Measurements from ENCODE around the gene RNF217.
A peak's percentile ranks its signal among the peaks of the same experiment; 100 is the strongest.
"Not testable (repeated sequence)": the region's sequence is repeated elsewhere in the genome, so short reads cannot be mapped to it uniquely, and the experiment has no call there.

Gene RNF217

GRCh38 chr6:125102411-125102810 is 140.2 kb downstream of the RNF217 start:
- FAIRE-seq, result no peak

- no peak for FAIRE-seq
Measured at GRCh38 chr6:125102891-125103290, 140.7 kb downstream of the RNF217 start.

DNA sequence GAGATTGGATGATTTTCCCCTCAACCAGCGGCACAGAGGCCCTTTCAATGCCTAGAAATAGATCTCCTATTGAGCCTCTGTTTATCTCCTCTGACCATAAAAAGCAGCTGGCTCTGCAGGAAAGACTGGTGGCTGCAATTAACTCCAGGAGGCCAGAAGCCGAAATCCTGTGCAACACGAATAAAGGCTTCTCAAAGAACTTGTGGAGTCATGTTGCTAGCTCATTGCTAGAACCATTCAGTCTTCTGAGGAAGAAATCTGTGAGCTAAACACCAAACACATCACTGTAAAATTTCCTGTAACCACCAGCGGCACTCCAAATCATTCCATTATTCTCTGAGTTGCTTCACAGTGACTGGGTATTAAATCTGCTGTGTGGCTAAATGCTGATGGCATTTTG is 142.2 kb downstream of the RNF217 start:
- no peak for FAIRE-seq

- FAIRE-seq, result no peak
Measured at GRCh38 chr6:125107048-125107447, 144.8 kb downstream of the RNF217 start.

DNA sequence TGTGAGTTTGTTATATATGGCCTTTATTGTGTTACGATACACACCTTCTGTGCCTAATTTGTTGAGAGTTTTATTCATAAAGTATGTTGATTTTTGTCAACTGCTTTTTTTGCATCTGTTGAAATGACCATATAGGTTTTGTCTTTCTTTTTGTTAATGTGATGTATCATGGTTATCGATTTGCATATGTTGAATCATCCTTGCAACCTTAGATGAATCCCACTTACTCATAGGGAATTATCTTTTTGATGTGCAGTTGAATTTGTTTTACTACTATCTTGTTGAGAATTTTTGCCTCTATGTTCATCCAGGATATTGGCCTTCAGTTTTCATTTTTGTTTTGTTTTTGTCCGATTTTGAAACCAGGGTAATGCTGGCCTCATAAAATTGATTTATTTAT is 145.7 kb downstream of the RNF217 start:
- FAIRE-seq, result no peak

GRCh38 chr6:125110056-125110455 is 147.8 kb downstream of the RNF217 start:
- FAIRE-seq, result no peak

DNA sequence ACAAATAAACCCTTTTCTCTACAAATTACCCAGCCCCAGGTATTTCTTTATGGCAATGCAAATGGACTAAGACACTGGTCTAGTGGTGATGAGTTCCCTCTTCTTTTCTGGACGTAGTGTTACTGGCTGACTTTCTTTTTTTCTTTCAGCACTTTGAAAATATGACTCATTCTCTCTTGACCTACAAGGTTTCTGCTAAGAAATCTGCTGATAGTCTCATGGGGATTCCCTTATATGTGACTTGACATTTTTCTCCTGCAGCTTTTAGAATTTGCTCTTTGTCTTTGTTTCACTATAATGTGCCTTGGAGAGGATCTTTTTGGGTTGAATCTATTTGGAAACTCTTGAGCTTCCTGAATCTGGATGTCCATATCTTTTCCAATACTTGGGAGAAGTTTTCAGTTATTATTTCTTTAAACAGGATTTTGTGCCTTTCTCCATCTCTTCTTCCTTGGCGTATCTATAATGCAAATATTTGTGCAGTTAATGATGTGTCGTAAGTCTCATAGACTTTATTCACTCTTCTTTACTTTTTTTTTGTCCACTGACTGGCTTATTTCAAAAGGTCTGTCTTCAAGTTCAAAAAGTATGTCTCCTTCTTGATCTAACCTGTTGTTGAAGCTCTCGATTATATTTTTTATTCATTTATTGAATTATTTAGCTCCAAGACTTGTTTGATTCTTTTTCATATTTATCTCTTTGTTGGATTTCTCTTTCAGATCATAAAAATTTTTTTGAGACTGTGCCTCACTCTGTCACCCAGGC is 149.2 kb downstream of the RNF217 start:
- FAIRE-seq, result no peak

- FAIRE-seq, result no peak
Measured at GRCh38 chr6:125112934-125113333, 150.7 kb downstream of the RNF217 start.

DNA sequence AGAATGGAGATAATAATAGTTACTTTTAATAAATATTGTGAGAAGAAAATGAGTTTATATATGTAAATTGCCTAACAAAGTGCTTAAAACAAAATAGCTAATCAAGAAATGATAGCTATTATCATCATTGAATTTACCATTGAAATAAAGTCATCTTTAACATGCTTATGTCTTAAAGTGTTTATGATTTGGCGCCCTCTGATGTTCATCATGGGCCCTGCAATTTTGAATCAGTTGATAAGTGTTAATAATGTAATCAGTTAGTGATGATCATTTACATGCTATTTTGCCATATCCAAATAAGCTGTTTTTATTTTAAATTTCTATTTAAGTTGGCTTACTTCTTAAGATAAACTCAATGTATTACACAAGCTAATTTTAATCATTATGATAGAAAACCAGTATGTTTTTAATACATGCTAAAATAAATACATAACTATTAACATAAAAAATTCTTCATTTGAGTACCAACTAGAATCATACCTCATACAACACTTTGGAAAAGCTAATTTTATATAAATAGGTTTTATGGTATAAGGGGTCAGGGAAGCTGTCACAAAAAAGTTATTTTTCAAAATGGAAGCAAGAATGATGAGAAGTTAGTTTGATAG is 152.1 kb downstream of the RNF217 start:
- FAIRE-seq, result peak; percentile 96

GRCh38 chr6:125116170-125116569 is 153.9 kb downstream of the RNF217 start:
- FAIRE-seq, result no peak

- FAIRE-seq, result no peak
Measured at GRCh38 chr6:125116710-125117109, 154.5 kb downstream of the RNF217 start.

- FAIRE-seq, result no peak
Measured at GRCh38 chr6:125117818-125118217, 155.6 kb downstream of the RNF217 start.

DNA sequence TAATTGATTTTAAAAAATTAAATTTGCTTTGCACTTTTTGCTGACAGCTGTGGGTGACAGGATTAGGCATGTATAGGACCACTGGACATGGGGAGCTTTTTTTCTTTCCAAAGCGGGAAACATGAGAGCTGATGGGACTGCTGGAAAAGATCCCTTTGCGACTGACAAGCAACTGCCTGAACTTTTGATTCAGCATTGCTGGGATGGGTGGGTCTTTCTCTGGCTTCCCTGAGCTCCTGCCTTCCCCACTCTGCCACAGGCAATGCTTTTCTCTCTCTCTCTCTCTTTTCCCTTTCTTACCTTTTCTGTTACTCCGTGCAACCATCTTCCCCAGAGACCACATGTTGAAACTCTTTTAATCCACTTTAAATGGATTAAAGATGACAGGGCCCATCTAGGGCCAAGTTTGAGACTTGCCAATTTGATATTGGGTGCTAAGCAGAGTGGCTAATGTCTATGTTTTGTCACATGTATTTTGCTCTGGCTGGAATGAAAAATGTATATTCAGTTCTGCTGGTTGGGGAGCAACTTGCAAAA is 157.9 kb downstream of the RNF217 start:
- no peak for FAIRE-seq

DNA sequence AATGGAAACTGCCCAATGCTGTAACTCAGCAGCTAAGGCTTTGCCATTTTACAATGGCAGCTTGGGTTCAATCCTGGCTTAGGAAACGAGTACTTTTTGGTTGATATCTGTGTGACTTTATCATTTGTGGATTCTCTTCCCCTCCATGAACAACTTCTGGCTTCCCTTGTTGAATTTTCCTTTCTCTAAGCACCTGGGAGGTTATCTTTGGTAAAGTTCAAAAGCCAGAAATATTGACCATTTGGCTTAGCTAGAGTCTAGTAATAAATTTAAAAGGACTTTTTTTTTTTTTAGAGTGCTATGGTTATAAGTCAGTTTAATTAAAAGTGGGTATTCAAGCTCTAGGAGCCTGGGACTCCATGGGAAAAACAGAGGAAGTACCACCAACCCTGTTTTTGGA is 159.7 kb downstream of the RNF217 start:
- FAIRE-seq, result no peak

DNA sequence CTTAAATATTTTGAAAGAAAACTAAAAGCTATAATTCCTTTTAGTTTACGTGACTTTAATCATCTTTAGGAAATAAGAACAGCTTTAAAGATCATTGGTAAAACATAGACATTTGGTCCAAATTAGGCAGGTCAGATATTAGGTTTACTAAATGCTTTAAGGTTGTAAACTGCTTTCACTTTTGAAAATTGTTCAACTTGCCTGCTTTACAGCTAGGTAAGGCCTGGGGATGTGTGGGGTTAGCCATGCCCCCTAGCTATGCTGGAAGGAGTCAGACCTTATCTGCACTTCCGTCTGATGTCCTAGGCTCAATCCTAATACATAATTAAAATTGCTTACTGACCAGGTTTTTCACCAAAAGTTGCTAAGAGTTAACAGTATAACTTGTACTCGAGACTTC is 160.8 kb downstream of the RNF217 start:
- FAIRE-seq, result no peak

- FAIRE-seq, result no peak
Measured at GRCh38 chr6:125123468-125124048, 161.3 kb downstream of the RNF217 start.

DNA sequence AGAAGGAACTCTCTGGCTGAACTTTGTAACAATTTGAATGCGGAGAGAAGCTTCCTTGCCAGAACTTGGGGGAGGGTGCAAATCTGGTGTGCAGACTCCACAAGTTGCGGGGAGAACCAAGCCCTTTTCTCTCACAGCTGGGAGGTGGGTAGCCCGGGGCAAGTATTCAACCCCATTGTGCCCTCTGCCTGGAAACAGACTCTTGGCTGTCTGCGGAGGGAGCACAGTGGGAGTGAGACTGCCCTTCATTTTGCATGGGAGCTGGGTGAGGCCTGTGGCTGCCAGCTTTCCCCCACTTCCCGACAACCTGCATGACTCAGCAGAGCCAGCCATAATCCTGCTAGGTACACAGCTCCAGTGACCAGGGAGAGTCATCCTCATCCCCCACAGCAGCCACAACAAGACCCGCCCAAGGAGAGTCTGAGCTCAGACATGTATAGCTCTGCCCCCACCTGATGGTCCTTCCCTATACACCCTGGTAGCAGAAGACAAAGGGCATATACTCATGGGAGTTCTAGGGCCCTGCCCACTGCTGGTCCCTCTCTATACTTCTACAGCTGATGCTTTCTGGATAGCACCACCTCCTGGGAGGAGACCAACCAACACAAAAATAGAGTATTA is 161.9 kb downstream of the RNF217 start:
- FAIRE-seq, result no peak

GRCh38 chr6:125125856-125126255 is 163.6 kb downstream of the RNF217 start:
- not testable (repeated sequence) for FAIRE-seq

DNA sequence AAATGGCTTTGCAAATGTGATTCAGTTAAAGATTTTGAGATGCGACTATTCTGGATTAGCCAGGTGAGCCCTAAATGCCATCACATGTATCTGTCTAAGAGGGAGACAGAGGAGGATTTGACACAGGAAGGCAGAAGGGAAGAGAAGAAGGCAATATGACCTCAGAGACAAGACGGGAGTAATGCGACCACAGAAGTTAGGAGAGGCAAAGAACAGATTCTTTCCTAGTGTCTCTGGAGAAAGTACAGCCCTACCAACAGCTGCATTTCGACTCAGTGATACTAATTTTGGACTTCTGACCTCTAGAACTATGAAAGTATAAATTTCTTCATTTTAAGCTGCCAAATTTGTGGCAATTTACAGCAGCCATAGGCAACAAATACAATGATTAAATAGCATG is 167.1 kb downstream of the RNF217 start:
- FAIRE-seq, result no peak

DNA sequence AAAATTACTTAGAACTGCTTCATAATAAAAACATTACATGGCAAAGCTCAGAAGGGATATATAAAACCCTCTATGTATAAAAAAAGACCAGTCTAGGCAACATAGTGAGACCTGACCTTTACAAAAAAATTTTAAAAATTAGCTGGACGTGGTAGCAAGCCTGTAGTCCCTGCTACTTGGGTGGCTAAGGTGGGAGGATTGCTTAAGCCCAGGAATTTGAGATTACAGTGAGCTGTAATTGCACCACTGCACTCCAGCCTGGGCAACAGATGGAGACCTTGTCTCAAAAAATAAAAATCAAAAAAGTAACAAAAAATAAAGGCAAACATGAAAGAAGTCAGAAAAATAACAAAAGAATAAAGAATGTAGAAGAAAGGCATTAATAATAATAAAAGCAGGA is 169.8 kb downstream of the RNF217 start:
- no peak for FAIRE-seq

DNA sequence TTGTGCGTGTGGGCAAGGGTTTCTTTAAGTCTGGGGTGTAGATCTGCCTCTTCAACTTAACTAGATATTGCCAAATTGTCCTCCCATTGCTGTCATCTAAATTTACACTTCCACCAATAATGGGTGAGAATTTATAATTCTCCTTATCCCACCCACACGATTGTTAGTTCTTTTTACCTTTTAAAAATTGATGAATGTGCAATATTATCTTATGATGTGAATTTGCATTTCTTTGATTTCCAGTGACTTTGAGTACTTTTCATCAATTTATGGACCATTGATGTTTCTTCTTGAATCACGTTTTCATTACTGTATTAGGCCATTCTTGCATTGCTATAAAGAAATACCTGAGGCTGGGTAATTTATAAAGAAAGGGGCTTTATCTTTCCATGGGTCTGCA is 174.1 kb downstream of the RNF217 start:
- no peak for FAIRE-seq

GRCh38 chr6:125138083-125138482 is 175.8 kb downstream of the RNF217 start:
- no peak for FAIRE-seq

GRCh38 chr6:125140808-125141207 is 178.6 kb downstream of the RNF217 start:
- FAIRE-seq, result no peak
